Measurements from ENCODE around the gene SND1. TPM values are rescaled to one million over a fixed set of nuclear protein-coding genes. Genes with fewer than 3 reads are reported as not detected.

Gene SND1
- total and polyA plus RNA-seq, 4 donors: 59.4 to 214 (median 84.1) TPM

DNA sequence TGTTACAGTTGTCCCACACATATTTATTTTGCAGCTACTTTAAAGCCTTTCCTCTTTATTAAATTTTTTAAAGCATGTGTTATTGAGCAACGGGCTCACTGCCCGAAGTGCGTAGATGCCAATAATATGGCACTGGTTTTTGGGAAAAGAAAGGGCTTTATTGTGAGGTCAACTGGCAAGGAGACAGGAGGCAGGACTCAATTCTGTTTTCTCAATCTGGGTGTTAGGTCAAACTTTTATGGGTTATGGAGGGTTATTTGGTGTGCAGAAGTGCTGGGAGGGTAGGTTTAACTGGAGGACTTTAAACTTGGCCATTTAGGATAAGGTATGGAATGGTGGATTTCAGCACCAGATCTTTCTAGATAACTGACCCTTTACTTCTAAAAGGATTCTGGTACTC is 195.6 kb downstream of the SND1 start:
- H3K4me1 ChIP-seq (ENCODE audit: control insufficient read depth in 4 of 4, insufficient read depth in 4 of 4, low read length in 3 of 4): peaks cover 0 to 3% (median 0%) of the 10 kb centered on the region in 4 donors
- no peak overlapping the region for H3K27ac ChIP-seq (ENCODE audit: low read depth in 1 of 2, low read length in 2 of 2)
- TF ChIP-seq SP1 (IDR thresholded peaks at IDR 0.05): no peak
- TF ChIP-seq NR2F2 (IDR thresholded peaks at IDR 0.05): no peak
- TF ChIP-seq TAF1 (conservative IDR thresholded peaks at IDR 0.05): no peak
- TF ChIP-seq HNF4G (IDR thresholded peaks at IDR 0.05): no peak
- TF ChIP-seq RXRA (IDR thresholded peaks at IDR 0.05): no peak
- no peak for TF ChIP-seq YY1 (IDR thresholded peaks at IDR 0.05)
- no peak for TF ChIP-seq RAD21 (IDR thresholded peaks at IDR 0.05)
- no peak for TF ChIP-seq REST (IDR thresholded peaks at IDR 0.05)
- TF ChIP-seq GABPA (IDR thresholded peaks at IDR 0.05 in 1 of 2, conservative IDR thresholded peaks at IDR 0.05 in 1 of 2): no peak
- no peak for TF ChIP-seq CTCF (IDR thresholded peaks at IDR 0.05; ENCODE audit: low read depth, low read length, missing input control)
- no peak for TF ChIP-seq ZBTB33 (IDR thresholded peaks at IDR 0.05)
- TF ChIP-seq, protein P1, sequence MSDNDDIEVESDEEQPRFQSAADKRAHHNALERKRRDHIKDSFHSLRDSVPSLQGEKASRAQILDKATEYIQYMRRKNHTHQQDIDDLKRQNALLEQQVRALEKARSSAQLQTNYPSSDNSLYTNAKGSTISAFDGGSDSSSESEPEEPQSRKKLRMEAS (IDR thresholded peaks at IDR 0.05): no peak
- no peak for TF ChIP-seq ATF3 (IDR thresholded peaks at IDR 0.05)
- TF ChIP-seq FOXA2 (IDR thresholded peaks at IDR 0.05): no peak
- TF ChIP-seq EGR1 (IDR thresholded peaks at IDR 0.05; ENCODE audit: low read depth in 2 of 2): no peak
- WGBS: 88% methylated on average over 3 of the region's 3 CpGs
- H3K4me3 ChIP-seq (ENCODE audit: low read depth in 1 of 3, low read length in 3 of 3): no peak overlapping the region
- peaks cover 0 to 11% (median 5%) of the 10 kb centered on the region in 4 donors for H3K36me3 ChIP-seq (ENCODE audit: control insufficient read depth in 4 of 4, insufficient read depth in 3 of 4, low read depth in 1 of 4, low read length in 3 of 4)
- DNase-seq (ENCODE audit: low spot score): no peak
- H3K27me3 ChIP-seq (ENCODE audit: control insufficient read depth in 4 of 4, insufficient read depth in 4 of 4, low read length in 3 of 4): no peaks in the 10 kb centered on the region
- H3K9ac ChIP-seq (ENCODE audit: low read depth in 1 of 2, low read length in 2 of 2): no peak overlapping the region
- no peaks in the 10 kb centered on the region for H3K9me3 ChIP-seq (ENCODE audit: control insufficient read depth in 4 of 4, low read length in 3 of 4)

- Histone ChIP-seq H3K9ac (ENCODE audit: low read depth in 1 of 2, low read length in 2 of 2) (no peak overlapping the region), H3K4me1 (ENCODE audit: control insufficient read depth in 4 of 4, insufficient read depth in 4 of 4, low read length in 3 of 4) (peaks cover 0 to 3% (median 0%) of the 10 kb centered on the region in 4 donors), H3K4me3 (ENCODE audit: low read depth in 1 of 3, low read length in 3 of 3) (no peak overlapping the region), H3K27me3 (ENCODE audit: control insufficient read depth in 4 of 4, insufficient read depth in 4 of 4, low read length in 3 of 4) (no peaks in the 10 kb centered on the region), H3K27ac (ENCODE audit: low read depth in 1 of 2, low read length in 2 of 2) (no peak overlapping the region), H3K9me3 (ENCODE audit: control insufficient read depth in 4 of 4, low read length in 3 of 4) (no peaks in the 10 kb centered on the region), H3K36me3 (ENCODE audit: control insufficient read depth in 4 of 4, insufficient read depth in 3 of 4, low read depth in 1 of 4, low read length in 3 of 4) (peaks cover 0 to 10% (median 4%) of the 10 kb centered on the region in 4 donors)
- WGBS: 96% methylated on average over 2 of the region's 2 CpGs
- no peak for DNase-seq (ENCODE audit: low spot score)
- TF ChIP-seq YY1 (IDR thresholded peaks at IDR 0.05) (no peak), FOXA1 (IDR thresholded peaks at IDR 0.05) (no peak), GABPA (IDR thresholded peaks at IDR 0.05 in 1 of 2, conservative IDR thresholded peaks at IDR 0.05 in 1 of 2) (no peak), FOXA2 (IDR thresholded peaks at IDR 0.05) (no peak), ZBTB33 (IDR thresholded peaks at IDR 0.05) (no peak), NR2F2 (IDR thresholded peaks at IDR 0.05) (no peak), RAD21 (IDR thresholded peaks at IDR 0.05) (no peak), SP1 (IDR thresholded peaks at IDR 0.05) (no peak), EGR1 (IDR thresholded peaks at IDR 0.05; ENCODE audit: low read depth in 2 of 2) (no peak), ATF3 (IDR thresholded peaks at IDR 0.05) (no peak), HNF4G (IDR thresholded peaks at IDR 0.05) (no peak), REST (IDR thresholded peaks at IDR 0.05) (no peak)
- TF ChIP-seq, protein P1 (IDR thresholded peaks at IDR 0.05): no peak
These were observed 196.2 kb downstream of the SND1 start for GRCh38 chr7:127848241-127848640.

Measured in liver (tissue), 9 donors.